CD4-positive, alpha-beta T cell treated with Interleukin-6 at 100 ng/mL for 8 hours (primary cell): ENCODE measurements around the gene KIFAP3.
"Not testable (repeated sequence)": the region's sequence is repeated elsewhere in the genome, so short reads cannot be mapped to it uniquely, and the experiment has no call there.

ENCODE experiments used
- DNase-seq: peaks from one replicate; pipeline ENCODE4 v3.0.0-alpha.2; 2020; ENCODE audit warnings: mixed read lengths, low spot score

The KIFAP3 gene

DNA sequence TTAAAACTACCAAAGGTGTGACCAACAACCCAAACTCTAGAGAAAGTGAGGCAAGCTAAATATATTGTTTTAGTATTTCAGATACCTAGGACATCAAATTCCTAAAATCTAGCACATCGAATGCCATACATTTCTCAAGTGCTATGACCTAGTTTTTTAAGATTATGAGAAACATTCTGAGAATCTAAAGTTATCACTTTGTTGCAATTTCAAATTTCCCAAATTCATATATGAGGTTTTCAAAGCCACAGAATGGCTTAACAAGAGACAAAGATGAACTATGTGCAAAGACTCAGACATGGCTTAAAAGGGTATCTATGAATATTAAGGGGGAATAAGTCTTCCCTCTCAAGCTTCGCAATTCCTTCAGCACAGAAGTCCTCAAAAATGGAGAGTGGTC is 187.6 kb downstream of the KIFAP3 start:
- DNase-seq, result no peak

DNA sequence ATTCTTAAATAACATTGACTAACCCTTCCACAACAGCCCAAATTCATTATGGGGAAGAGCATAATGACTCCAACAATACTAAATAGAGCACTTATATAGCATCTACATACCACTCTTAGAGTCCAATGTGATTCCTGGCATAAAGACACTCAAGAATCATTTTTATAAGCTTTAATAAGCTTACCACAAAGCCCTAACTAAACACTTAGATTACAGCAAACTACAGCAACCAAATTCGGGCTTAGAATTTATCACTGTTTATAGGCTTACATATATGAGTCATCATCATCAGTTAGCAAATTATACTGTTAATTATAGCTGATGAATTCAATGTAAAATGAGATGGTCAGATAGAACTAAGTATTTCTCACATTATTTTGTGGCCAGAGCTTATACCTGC is 188.1 kb downstream of the KIFAP3 start:
- DNase-seq, result no peak

DNA sequence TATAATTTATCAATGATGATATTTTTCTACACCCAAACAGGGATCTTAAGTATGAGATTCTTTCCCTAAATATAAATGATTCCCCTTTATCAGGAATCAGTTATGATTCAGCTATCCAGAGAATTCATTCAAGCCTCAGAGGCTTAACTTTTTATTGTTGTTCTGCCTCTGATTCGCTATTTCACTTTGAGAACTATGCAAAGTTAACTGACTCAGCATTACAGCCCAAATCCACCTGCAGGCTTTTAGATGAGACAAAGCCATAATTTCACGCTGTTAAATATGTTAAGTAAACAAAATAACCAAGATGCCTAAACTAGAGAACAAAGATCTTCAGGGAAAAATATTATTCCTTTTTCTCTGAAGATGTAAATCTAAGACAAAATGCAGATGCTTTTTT is 189.3 kb downstream of the KIFAP3 start:
- DNase-seq, result no peak

DNA sequence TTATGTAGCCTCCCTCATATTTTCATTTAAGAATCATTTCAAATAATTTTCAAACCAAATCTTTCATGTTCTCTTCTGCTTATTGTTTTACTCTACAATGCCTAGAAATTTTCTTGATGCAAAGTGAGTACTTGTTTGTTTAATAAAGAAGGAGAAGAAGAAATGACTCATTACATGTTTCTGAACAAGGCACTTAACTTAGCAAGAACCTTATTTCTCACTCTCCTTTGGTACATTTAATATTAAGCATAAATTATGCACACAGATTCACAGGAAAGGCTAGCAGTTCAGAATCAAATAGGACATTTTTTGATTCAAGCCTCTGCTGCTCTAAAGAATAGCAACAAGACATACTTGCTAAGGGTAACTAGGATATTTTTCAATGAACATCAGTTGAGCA is 189.9 kb downstream of the KIFAP3 start:
- no peak for DNase-seq

DNA sequence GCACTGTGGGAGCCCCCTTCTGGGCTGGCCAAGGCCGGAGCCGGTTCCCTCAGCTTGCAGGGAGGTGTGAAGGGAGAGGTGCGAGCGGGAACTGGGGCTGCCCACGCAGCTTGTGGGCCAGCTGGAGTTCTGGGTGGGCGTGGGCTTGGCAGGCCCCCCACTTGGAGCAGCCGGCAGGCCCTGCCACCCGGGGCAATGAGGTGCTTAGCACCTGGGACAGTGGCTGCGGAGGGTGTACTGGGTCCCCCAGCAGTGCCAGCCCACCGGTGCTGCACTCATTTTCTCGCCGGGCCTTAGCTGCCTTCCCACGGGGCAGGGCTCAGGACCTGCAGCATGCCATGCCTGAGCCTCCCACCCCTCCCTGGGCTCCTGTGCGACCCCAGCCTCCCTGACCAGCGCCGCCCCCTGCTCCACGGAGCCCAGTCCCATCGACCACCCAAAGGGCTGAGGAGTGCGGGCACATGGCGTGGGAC is 192.4 kb downstream of the KIFAP3 start:
- DNase-seq, result no peak

DNA sequence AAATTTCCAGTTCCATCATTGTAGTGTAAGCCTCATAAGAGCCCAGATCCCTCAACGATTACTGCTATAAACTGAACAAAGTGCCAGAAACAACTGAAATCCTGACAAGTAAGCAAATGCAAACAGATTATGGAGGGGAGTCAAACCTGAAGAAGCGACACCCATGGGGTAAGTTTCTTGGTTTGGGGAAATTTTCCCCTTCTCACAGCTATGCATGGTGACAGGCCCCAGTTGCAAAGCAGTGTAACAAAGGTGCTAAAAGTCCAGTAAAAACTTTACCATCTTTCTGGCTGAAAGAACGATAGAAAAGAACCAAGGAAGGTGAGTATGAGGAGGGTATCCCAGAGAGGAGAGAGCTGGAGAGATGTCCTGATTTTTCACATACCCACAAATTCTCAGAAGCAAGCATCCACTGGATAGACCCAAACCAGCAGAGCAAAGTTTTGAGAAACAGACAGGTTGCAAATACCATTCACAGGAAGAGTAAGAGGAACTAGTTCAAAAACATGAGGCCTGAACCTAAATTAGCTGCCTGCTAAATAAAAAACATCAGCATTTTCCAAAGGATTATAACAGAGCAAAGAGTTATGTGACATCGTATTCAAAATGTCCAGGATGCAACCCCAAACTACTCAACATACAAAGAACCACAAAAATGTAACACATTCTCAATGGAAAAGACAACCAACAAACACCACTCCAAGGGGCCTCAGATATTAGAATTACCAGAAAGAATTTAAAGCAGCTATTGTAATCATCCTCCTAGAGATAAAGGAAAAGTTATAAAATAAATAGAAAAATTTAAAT is 195.3 kb downstream of the KIFAP3 start:
- DNase-seq, result no peak

DNA sequence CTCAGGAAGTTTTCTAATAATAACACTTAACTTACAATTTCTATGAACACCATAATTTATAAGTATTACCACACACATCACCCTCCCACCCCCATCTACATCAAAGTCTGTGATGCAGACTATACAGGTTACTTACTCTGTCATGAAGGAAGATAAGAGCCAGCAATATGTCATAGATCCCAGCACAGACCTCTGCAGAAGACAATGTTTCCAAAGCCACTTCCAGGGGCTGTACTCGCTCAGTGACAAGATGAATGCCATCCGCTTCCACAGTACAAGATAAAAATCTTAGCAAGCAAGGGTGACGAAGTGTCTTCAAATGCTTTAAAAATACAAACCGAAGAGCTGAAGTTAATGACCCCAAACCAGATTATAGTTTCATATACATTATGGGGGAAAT is 196.0 kb downstream of the KIFAP3 start:
- DNase-seq, result no peak

DNA sequence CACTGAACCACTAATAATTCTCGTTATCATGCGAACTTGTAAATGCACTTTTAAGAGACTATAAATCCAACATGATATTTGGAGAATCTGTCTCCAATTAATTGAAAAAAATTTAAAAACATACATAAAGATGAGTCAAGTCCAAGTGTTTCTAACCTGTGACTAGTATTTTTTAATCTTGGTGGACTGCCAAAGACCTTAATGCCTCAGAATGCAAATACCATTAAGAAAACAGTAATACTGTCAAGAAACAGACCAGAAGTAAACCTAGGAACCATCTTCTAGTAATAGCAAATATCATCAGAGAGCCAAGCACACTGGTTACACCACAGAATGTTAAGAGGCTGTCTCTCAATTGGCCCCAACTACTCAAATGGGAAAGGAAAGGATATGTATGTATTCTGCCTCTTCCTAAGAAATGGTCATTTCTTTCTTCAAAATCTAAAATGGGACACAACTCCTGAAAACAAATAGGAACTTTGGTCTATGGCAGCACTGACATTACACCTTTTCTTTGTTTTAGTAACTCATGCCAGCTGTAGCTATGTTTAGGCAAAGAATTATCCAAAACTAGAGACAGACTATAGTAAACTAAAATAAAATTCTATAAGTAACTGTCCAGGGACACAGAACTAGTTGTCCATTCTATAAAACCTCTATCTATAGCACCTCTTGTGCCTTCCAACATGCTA is 196.5 kb downstream of the KIFAP3 start:
- DNase-seq, result no peak

DNA sequence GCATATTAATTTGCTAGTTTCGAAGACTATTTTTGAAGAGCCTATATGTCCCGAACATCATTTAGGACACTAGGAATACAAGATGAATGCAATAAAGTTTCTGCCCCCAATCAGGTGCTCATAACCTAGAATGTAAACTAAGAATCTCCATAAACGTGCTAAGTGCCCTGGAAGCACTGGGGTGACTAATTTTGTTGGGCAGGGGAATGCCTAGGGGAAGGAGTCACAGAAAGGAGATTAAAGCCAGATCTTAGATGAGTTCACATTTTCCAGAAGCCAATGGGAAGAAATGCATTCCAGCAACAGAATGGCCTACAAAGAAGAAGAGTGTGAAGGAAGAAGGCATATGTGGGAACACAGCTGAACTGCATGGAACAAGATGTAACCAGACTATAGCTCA is 200.3 kb downstream of the KIFAP3 start:
- no peak for DNase-seq

DNA sequence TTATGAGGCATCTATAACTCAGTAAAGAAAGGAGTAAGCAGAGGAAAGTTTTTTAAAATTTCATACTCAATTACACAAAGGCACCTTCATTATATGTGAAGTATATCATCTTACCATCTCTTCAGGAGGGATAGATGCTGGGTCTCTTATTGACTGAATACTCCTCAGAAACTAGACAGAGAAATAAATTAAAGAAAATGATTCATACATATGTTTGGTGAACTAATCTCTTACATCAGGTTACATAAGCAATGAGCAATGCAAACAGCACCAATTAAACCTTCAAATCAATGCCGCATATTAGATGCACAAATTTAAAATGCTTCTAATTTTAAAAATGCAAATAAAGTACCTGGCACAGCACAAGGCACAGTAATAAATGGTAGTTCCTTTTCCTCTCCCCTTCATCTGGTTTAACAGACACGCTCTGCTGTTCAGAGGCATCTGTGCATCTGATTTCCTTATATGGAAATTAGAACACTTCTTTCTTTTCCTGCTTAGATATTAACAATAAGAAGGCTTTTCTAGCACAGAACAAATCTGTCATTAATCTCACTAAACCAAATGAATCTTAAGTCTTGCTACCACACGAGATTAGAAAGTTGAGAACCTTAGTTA is 200.8 kb downstream of the KIFAP3 start:
- DNase-seq, result no peak

DNA sequence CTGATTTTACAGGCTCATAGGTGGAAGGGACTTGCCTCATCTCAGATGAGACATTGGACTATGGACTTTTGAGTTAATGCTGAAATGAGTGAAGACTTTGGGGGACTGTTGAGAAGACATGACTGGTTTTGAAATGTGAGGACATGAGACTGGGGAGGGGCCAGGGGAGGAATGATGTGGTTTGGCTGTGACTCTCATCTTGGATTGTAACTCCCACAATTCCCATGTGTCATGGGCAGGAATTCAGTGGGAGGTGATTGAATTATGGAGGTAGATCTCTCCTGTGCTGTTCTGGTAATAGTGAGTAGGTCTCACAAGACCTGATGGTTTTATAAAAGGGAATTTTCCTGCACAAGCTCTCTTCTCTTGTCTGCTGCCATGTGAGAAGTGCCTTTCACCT is 201.6 kb downstream of the KIFAP3 start:
- DNase-seq, result no peak

DNA sequence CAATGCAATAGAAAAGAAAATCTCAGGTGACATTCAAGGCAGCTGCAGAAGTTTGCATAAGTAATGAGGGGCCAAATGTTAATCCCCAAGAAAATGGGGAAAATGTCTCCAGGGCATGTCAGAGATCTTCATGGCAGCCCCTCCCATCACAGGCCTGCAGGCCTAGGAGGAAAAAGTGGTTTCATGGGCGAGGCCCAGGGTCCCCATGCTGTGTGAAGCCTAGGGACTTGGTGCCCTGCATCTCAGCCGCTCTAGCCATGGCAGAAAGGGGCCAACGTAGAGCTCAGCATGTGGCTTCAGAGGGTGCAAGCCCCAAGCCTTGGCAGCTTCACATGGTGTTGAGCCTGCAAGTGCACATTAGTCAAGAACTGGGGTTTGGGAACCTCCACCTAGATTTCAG is 202.5 kb downstream of the KIFAP3 start:
- not testable (repeated sequence) for DNase-seq
